Activated CD8-positive, alpha-beta memory T cell treated with anti-CD3 and anti-CD28 coated beads, Interleukin-2, amount 50 U/mL, for 24 hours (primary cell): Measurements from ENCODE around the gene DPCD.
"Not testable (repeated sequence)": the region's sequence is repeated elsewhere in the genome, so short reads cannot be mapped to it uniquely, and the experiment has no call there.

Experiments
- DNase-seq: peaks from one replicate; pipeline ENCODE4 v3.0.0-alpha.2; 2020; ENCODE audit errors: extremely low read depth

Gene DPCD

GRCh38 chr10:101585841-101586240 lies 2.3 kb upstream of the DPCD start:
- no peak for DNase-seq

GRCh38 chr10:101588879-101589278 lies 758 bp downstream of the DPCD start:
- DNase-seq = no peak

- not testable (repeated sequence) for DNase-seq
Observed at GRCh38 chr10:101593331-101593730, 5.2 kb downstream of the DPCD start.

GRCh38 chr10:101595591-101596433 lies 7.7 kb downstream of the DPCD start:
- DNase-seq = no peak

- DNase-seq = no peak
Observed at GRCh38 chr10:101597091-101597900, 9.2 kb downstream of the DPCD start.

- DNase-seq = no peak
Observed at GRCh38 chr10:101601541-101601940, 13.4 kb downstream of the DPCD start.

- peak; percentile 14 for DNase-seq
Observed at GRCh38 chr10:101602761-101603398, 14.8 kb downstream of the DPCD start.

- DNase-seq = no peak
Observed at GRCh38 chr10:101607124-101607523, 19.0 kb downstream of the DPCD start.

- DNase-seq = no peak
Observed at GRCh38 chr10:101609481-101609880, 21.4 kb downstream of the DPCD start.

GRCh38 chr10:101611096-101611905 lies 23.2 kb downstream of the DPCD start:
- DNase-seq = no peak

GRCh38 chr10:101612086-101612485 lies 24.0 kb downstream of the DPCD start:
- no peak for DNase-seq

- no peak for DNase-seq
Observed at GRCh38 chr10:101612872-101613271, 24.8 kb downstream of the DPCD start.

GRCh38 chr10:101613646-101614045 lies 25.5 kb downstream of the DPCD start:
- no peak for DNase-seq

- DNase-seq = no peak
Observed at GRCh38 chr10:101614663-101615524, 26.8 kb downstream of the DPCD start.

GRCh38 chr10:101615525-101616116 lies 27.5 kb downstream of the DPCD start:
- no peak for DNase-seq

GRCh38 chr10:101616415-101617101 lies 28.4 kb downstream of the DPCD start:
- no peak for DNase-seq

- DNase-seq = no peak
Observed at GRCh38 chr10:101617102-101617823, 29.1 kb downstream of the DPCD start.

- no peak for DNase-seq
Observed at GRCh38 chr10:101617824-101618568, 29.9 kb downstream of the DPCD start.
